HG03520 (cell line): ENCODE data around the gene TEX22.

Experiments
- ATAC-seq: cut with Tn5 transposase; IDR thresholded peaks from one replicate; pipeline ENCODE4 v1.9.1; 2021; ENCODE audit warnings: mild to moderate bottlenecking, moderate library complexity; ENCODE audit not compliant: unreplicated experiment

TEX22 gene

DNA sequence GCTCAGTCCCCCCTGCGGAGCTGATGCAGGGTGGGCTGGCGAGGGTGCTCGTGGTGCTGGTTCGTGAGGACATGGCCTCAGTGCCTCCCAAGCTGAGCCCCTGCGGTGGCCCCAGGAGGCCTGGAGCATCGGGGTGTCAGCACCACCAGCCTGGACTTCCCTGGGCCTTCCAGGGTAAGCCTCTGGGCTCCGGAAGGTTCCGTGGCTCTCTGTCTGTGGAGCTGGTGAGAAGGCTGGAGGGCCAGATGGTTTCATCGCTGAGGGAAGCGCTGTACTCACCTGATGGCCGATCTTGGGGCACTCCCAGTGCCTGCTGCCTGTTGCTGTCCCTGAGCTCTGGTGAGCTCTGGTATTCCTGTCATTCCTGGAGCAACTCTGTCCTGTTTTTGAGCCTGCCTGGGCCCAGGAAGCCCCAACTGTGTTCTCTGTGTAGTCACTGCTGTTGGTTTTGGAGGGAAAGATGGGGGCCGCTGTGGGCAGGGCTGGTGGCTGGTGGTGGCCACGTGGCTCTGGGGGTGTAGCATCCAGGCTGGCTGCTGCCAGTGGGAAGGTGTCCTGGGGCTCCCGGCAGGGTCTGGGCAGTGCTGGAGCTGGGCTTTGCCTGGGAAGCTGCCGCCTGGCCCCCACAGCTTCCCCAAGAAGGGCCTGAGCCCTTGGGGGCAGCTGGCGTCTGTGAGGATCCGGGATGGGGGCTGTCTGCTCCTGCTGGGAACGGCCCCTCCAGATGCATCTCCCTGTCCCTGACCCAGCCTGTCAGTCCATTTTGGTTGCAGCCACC is 39.6 kb downstream of the TEX22 start:
- no peak for ATAC-seq

DNA sequence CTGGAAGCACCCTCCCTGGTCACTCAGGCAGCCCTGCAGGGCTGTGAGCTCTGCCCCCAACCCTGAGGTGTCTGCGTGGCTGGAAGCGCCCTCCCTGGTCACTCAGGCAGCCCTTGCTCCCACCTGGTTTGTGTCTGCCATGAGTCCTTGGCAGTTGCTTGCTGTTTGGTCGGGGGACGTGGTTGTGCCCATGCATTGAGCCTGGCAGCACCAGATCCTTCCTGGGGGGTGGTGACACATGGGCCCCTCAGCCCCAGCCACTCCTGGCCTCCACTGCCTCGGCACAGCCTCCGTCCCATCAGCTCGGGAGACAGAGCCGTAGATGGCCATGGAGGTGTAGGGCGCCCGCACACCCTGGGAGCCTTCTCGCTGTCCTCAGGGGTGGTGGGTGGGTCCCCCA is 40.8 kb downstream of the TEX22 start:
- no peak for ATAC-seq

DNA sequence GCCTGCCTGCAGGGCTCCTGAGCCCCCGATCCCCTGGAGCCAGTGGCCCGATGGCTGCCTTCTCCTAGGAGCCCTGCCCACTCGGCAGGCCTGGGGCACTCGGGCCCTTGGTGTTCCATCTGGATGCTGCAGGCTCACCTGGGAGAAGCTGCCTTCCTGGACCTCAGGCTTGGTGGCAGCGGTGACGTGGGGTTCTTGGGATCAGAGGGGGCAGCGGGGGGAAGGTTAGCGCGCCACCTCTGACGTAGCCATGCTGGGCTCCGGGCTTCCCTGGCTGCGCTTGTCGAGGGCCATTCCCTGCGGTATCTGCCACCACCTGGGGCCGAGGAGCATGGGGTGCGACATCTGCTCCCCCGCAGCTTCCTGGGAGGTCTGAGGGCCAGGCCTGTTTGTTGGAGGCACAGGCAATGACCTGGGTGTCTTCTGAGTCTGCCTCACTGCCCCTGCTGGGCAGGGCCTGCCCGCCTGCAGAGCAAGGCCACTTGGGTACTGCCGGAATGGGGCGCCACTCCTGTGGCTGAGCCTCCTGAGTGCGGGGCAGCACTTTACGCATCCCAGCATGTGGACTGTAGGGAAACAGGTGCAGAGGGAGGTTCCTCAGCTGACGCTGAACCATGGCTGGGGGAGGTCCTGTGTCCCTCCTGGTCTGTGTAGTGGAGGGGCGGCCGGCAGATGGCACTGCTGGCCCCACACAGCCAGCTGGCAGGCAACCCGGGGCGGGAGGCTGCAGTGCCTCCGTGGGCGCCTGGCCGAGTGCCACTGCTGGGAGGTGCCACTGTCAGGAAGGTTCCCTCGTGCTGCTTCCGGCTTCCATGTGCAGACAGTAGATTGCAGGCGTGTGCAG is 41.6 kb downstream of the TEX22 start:
- ATAC-seq = no peak

DNA sequence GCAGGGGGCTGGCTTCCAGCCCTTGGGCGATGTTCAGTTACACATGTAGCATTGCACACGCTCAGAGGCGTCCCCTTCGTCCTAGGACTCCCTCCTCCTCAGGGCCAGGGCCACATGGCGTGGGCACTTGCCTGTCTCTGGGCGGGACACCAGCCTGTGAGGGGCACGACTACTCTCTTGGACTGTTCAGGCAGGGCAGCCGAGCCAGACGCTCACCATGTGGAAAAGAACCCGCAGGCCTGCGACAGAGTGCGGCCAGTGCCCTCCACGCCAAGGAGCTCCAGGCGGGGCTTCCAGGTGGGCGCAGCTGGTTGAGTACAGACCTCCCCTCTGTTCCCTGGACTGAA is 42.2 kb downstream of the TEX22 start:
- no peak for ATAC-seq

DNA sequence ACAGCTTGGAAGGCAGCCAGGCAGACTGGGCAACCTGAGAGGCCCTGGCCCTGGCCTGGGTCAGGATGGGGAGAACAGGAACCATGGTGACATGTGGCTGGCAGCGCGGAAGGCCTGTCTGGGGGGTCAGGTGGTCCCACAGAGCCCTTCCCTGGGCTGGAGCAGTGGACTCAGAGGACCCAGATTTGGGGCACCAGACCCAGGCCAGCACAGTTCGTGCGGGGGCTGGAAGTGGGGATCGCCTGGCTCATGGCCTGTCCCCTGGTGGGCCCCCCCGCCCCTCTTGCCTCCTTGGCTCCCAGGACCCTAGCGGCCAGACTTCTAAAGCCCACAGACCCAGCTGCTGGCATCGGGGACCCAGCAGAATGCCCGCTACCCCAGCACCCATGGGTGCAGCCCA is 42.7 kb downstream of the TEX22 start:
- ATAC-seq = no peak

DNA sequence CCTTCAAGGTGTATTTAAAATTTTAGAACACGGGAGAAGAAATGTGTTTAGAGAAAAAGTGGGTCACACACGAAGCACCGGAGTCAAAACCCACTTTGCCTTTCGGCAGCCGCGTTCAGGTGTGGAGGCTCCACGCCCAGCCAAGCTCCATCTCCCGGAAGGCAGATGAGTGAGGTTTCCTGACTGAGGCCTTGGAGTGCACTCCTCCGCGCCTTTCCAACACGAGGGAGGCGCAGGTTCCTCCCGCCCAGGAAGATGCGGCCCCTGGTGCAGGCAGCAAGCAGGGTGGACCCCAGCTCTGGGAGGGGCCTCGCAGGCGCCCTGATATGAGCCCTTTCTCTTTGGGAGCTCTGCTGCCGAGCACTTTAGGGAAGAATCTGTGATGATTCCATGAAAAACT is 43.8 kb downstream of the TEX22 start:
- ATAC-seq = no peak

DNA sequence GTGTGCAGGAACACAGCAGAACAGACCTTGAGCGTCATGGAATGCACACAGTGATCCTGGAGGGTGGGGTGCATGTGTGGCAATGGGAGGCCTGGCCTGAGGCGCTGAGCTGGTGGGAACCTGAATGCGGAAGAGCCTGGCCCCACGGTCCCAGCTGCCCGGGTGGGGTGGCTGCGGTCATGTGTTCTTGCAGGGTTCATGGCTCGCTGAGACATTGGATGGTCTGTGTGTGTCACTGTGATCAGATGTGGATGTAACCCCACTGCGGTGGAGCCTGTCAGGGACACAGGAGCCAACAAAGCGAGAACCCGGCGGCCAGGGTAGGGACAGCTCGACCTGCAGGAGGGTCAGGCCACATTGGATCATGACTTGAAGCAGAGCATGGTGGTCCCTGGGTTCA is 44.5 kb downstream of the TEX22 start:
- ATAC-seq = no peak

DNA sequence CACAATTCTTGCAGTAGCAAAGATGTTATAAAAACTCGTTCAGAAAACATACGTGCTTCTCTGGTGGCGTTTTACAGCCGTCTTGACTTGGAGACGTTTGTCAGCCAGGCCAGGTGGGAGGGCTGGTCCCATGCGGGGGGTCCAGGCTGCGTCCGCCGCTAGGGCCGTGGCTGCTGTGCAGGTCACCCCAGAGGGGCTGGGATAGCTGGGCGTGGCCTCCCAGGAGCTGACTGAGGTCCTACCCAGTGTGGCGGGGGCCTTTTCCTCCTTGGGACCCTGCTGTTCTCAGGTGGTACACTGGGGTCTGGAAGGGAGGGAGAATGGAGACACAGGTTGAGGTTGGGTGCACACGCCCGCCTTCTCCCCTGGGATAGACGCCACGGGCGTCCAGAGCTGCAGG is 46.5 kb downstream of the TEX22 start:
- ATAC-seq = no peak

DNA sequence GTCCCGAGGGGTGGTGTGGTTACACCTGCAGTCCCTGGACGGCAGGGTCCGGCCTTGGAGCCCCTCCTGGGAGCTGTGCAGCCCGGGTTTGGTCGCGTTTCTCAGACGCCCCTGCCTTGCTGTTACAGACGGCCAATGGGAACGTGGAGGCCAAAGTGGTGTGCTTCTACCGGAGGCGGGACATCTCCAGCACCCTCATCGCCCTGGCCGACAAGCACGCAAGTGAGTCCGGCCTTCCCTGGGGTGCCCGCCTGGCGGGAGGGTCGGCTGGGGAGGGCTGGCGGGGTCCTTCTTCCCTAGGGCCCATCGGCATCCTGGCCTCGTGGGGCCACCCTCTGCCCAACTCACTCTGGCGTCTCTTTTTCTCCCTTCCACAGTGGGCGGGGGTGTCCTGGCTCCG is 47.0 kb downstream of the TEX22 start:
- ATAC-seq = no peak

DNA sequence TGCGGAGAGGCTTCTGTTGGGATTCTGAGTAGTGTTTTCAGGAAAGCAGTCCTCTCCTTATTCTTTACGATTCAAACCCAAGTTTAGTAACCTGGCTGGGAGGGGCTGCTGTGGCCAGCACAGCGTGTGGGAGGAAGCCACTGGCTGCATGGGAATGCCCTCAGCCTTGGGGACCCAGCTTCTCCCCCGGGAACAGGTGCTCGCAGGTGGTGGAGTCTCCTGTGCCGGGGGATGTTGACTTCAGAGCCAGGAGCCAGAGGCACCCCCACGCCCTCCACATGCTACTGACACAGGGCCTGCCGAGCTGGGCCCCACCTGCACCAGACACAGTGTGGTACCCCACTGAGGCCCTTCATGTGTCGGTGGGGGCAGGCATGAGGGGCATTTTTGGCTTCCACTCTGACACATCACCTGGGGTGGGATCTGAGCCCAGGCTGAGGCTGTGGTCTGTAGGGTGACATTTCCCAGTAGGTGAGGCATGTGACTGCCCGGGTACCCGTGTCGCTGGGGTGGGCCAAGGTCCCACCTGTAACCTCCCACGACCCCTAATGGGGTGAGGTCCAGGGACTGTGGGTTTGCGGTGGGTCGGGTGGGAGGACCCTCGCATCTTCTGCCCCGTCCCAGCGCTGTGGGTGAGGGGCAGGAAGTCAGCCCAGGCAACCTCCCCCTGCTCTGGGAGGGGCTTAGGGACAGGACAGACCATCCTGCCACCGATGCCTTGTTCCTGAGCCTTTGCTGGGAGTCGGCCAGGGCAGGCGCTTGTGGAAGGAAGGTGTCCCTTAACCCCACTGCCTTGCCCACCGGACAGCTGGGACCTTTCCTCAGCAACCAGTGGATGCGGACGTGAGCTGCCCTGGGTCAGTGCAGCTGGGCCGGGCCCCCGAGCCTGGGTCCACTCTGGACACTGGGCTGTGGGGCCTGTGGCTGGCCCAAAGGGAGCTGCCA is 47.8 kb downstream of the TEX22 start:
- ATAC-seq = no peak

DNA sequence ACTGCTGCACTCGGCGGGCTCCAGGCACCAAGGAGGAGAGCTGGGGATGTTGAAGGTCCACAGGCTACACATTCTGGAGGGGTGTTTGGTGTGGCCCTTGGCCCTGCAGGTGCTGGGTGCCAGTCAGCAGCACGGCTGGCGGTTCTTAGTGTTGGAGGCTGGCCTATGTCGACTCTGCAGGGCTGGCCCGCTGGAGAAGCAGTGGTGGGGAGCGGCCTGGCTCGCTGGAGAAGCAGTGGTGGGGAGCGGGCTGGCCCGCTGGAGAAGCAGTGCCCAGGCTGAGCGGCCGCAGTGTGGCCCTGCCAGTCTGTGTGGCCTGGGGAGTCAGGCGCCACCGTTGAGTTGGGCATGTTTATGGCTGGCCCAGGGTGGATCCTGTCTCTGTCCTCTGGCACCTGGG is 48.6 kb downstream of the TEX22 start:
- no peak for ATAC-seq

DNA sequence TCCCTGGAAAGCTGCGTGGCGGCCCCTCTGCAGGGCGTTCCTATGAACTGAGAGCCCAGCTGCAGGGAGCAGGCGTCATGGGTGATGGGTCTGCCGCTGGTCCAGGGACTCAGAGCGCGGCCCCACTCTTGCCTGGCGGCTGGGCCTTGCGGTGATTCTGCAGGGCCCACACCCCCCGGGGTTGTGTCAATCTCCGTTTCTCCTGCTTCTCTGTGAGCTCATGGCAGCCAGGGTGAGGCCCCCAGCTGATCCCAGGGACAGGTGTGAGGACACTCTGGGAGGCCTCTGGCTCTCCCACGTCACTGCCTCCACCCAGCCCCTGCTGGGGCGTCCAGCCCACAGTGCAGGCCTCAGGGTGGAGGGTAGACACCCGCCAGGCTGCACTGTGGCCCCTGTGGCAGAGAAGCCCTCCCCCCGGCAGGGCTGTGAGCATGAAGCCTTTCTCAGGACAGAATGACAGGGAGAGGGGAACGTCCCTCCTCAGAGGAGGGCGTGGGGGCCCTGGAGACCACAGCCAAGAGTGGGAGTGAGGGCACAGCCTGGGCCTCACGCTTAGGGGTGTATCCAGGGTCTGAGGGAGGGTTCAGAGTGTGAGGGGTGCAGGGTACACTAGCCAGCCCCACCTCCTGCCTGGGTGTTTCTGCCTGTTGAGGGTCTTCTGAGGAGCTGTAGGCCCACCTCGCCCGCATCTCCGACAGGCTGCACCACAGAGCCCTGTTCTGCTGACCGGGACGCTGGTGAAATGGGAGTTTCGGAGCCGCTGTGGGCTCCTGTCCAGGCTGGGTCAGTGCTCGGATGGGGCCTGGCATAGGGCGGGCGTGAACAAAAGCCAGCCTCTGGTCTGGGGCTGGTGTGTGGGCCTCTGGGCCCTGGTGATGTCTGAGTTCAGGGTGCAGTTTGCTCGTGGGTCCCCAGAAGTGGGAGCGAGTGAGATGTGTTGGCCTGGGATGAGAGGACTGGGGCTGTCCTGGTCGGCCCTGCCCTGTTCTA is 49.6 kb downstream of the TEX22 start:
- ATAC-seq = no peak

DNA sequence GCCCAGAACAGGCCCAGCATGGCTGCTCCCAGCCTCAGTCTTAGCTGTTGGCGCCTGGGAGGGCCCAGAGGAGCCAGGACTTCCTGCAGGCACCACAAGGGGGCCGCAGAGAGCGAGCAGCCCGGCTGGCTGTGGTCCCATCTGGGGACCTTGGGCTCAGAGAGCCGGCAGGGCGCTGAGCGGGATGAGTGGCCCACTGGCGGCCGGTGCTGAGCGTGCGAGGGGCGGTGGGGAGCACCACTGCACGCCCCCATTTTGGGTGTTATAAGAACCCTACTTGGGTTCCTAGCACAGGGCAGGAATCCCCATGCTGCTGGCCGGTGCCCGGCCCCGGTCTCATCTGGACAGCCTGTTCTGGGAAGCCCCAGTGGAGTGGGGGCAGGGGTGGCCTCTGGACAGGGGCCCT is 50.4 kb downstream of the TEX22 start:
- ATAC-seq = no peak

DNA sequence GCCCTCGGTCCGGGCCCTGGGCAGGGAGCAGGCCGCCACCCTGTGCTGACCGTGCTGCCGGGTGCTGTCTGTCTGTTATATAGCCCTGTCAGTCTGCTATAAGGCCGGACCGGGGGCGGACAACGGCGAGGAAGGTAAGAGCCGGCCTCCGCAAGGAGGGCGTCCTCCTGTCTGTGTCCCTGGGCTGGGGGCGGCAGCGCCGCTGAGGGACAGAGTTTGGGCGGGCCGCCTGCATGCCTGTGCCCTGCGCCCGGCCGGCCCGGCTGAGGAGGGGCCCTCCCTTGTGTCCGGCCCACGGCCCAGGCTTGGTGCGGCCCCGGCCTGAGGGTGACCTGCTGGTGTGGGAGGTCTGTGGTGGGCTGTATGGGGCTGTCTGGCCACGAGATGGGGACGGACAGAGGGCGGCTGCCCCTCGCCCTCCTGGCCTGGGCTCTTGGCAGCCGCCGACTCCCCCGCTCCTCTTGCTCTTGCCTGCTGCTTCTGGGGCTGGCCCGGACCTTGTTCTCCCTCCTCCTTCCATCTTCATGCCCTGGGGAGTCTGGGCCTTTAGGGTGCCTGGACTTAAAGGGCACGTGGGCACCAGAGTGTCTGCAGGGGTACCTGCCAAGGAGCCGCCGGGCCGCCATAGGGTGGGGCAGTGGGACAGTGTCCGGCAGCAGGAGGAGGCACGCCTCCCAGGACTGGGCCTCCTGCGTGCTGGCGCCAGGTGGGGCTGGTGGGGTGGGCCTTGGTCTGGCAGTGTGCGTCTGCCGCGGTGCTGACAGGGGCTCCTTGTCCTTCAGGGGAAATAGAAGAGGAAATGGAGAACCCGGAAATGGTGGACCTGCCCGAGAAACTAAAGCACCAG is 51.2 kb downstream of the TEX22 start:
- ATAC-seq = no peak

DNA sequence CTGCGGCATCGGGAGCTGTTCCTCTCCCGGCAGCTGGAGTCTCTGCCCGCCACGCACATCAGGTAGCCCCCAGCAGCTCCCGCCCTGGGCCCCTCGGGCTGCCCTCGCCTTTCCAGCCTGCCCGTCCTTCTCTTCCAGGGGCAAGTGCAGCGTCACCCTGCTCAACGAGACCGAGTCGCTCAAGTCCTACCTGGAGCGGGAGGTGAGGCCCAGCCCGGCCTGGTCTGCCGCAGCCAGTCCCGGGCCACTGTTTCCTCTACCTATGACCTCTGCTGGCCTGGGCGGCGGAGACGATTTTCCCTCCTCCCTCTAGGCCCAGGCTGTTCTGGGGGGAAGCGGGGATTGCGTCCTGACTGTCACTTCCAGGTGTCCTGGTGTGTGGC is 51.8 kb downstream of the TEX22 start:
- no peak for ATAC-seq

DNA sequence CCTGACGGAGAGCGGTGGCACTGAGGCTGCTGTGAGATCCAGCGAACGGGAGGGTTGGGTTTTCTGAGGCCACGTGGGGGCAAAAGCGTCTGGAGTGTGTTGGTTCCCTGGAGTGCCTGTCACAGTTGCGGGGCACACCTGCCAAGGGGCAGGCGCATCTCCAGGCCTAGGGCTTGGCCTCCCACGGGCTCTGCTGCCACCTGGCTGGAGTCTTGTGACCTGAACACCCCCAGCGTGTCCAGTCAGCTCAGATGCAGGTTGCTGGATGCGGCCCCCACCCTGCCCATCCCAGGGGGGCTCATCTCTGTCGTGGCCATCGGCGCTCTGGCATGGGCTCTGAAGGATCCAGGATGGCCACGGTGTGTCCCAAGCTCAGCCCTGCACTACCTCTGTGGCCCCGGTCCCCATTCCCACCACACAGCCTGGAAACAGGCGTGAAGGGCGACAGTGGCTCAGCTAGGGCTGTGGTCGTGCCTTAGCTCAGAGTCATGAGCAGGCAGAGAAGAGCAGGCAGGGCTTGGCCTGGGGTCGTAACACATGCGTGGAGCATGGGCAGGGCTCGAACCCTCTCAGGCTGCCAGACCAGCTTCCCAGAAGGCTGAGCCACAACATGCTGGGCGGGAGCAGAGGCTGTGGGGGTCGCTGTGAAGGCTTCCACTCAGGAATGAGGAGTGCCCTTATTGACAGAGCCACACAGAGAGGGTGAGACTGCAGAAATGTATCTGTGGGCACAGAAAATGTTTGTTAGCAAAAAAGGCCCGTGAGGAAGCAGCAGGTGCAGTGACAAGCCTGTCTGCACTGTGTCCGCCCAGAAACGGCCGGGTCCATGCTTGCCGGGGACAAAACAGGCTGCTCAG is 52.8 kb downstream of the TEX22 start:
- ATAC-seq = no peak

DNA sequence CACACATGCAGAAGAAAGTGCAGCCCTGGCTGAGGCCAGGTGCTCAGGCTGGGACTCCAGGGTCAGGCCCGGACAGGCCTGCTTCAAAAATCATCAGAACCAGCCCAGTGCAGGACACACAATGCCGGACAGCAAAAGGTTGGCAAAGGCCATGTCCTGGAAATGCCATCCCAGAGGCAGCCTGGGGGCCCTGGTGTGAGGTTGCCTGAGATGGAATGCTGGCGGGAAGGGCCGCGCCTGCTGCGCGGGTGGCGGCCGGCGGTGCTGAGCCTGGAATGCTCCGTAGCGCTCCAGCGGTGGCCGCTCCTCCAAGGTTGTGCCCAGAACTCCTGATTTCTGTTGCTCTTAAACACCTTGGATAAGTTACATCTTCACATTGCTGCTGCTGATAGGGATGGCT is 54.6 kb downstream of the TEX22 start:
- ATAC-seq = no peak

DNA sequence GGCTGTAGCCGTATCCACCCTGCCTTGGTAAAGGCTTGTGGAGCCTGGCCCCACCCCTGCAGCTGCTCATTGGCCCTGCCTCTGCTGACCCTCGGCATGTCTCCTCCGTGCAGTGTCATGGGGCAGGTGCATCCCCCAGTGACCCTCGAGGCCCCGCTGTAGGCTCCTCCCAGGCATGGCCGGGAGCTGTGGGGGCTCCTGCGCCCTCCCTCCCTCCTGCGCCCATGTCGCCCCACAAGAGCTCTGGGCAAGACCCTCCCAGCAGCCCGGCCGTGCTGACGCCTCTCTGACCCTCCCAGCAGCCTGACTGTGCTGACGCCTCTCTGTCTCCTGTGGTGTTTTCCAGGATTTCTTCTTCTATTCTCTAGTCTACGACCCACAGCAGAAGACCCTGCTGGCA is 55.5 kb downstream of the TEX22 start:
- ATAC-seq = no peak
